GM12878 (cell line): Measurements from ENCODE around the gene HOXB13.

Experiments
- BCL11A ChIP-seq: IDR thresholded peaks from 2 replicates; pipeline ENCODE4 v1.6.1; 2011; ENCODE audit warnings: low read depth, low read length
- CBX5 ChIP-seq: sonication (generic); IDR thresholded peaks from 2 replicates; pipeline ENCODE4 v1.6.1; 2016; ENCODE audit warnings: low read depth, moderate library complexity, mild to moderate bottlenecking, inconsistent platforms
- CREB1 ChIP-seq: IDR thresholded peaks from 2 replicates; pipeline ENCODE4 v1.6.1; 2012; ENCODE audit warnings: low read depth, mild to moderate bottlenecking, inconsistent platforms
- CTCF ChIP-seq, 3 experiments: IDR thresholded peaks in 2 of 3; conservative IDR thresholded peaks in 1 of 3; 2 replicates each; pipeline ENCODE4 v1.5.1; 2011; ENCODE audit warnings: low read depth in 3 of 3, low read length in 3 of 3, mild to moderate bottlenecking in 3 of 3, control low read depth in 2 of 3, moderate library complexity in 2 of 3, inconsistent platforms in 1 of 3, mixed read lengths in 1 of 3; ENCODE audit not compliant: control insufficient read depth in 2 of 3, insufficient read depth in 1 of 3; ENCODE audit errors: extremely low read depth in 1 of 3
- E2F4 ChIP-seq: IDR thresholded peaks from 2 replicates; pipeline ENCODE4 v1.6.1; 2012; ENCODE audit warnings: low read depth, low read length, improper control_type of control experiment
- EGR1 ChIP-seq, 2 experiments: IDR thresholded peaks; 1 replicate in 1 of 2; 2 replicates in 1 of 2; pipeline ENCODE4 v1.6.1; 2011 to 2012; ENCODE audit warnings: low read depth in 2 of 2, low read length in 2 of 2, borderline replicate concordance in 1 of 2, mild to moderate bottlenecking in 1 of 2, moderate library complexity in 1 of 2
- EP300 ChIP-seq, 2 experiments: fragments of 150-350 bp in 1 of 2; IDR thresholded peaks; 2 replicates each; pipeline ENCODE4 v1.6.1; 2011 to 2012; ENCODE audit warnings: low read depth in 2 of 2, low read length in 2 of 2, borderline replicate concordance in 1 of 2, improper control_type of control experiment in 1 of 2, inconsistent platforms in 1 of 2; ENCODE audit not compliant: control insufficient read depth in 1 of 2
- LARP7 ChIP-seq: fragments of 450-650 bp; IDR thresholded peaks from 2 replicates; pipeline ENCODE4 v1.6.1; 2017; ENCODE audit warnings: mild to moderate bottlenecking
- MYC ChIP-seq: IDR thresholded peaks from 2 replicates; pipeline ENCODE4 v1.6.1; 2011; ENCODE audit warnings: mild to moderate bottlenecking, low read length, moderate library complexity, inconsistent platforms; ENCODE audit not compliant: insufficient read depth, insufficient replicate concordance, insufficient read length, severe bottlenecking
- REST ChIP-seq: IDR thresholded peaks from 2 replicates; pipeline ENCODE4 v1.6.1; 2012; ENCODE audit warnings: mild to moderate bottlenecking, low read depth, low read length
- SIN3A ChIP-seq: IDR thresholded peaks from 2 replicates; pipeline ENCODE4 v1.6.1; 2012; ENCODE audit warnings: low read depth, low read length, improper control_type of control experiment
- ZBTB11 ChIP-seq: fragments of 450-650 bp; formaldehyde crosslinking; IDR thresholded peaks from 2 replicates; pipeline ENCODE4 v1.5.0; 2022; ENCODE audit warnings: mild to moderate bottlenecking, missing genetic modification characterization

- TF ChIP-seq CTCF (IDR thresholded peaks at IDR 0.05 in 2 of 3, conservative IDR thresholded peaks at IDR 0.05 in 1 of 3; ENCODE audit: control insufficient read depth in 2 of 3, extremely low read depth in 1 of 3, insufficient read depth in 1 of 3, low read depth in 3 of 3, low read length in 3 of 3) = no peak
- no peak for TF ChIP-seq EP300 (IDR thresholded peaks at IDR 0.05; ENCODE audit: borderline replicate concordance in 1 of 2, control insufficient read depth in 1 of 2, low read depth in 2 of 2, low read length in 2 of 2)
- no peak for TF ChIP-seq EGR1 (IDR thresholded peaks at IDR 0.05; ENCODE audit: borderline replicate concordance in 1 of 2, low read depth in 2 of 2, low read length in 2 of 2)
- TF ChIP-seq E2F4 = no peak
- no peak for TF ChIP-seq ZBTB11 (CRISPR knock-in tag)
- TF ChIP-seq LARP7 = no peak
- TF ChIP-seq CREB1 = no peak
- no peak for TF ChIP-seq MYC
- no peak for TF ChIP-seq CBX5
- no peak for TF ChIP-seq REST
- no peak for TF ChIP-seq SIN3A
- no peak for TF ChIP-seq BCL11A
These were observed 21.3 kb upstream of the HOXB13 start for GRCh38 chr17:48749621-48750553.
